Adrenal gland (tissue), 19 donors: ENCODE measurements around the gene SWT1. TPM values are rescaled to one million over a fixed set of nuclear protein-coding genes. Genes with fewer than 3 reads are reported as not detected.

Source experiments
- DNase-seq, 7 donors: peaks; one replicate each; pipeline ENCODE4 v3.0.0-alpha.2; 2019 to 2020
- H3K27ac ChIP-seq, 5 donors: fragments of 200-600 bp; sonication (generic) in 4 of 5; 1 replicate in 3 of 5; 2 replicates in 2 of 5; pipeline versions ENCODE4 v1.5.1 to v1.8.0; 2016 to 2020; ENCODE audit warnings: mild to moderate bottlenecking in 1 of 5
- H3K27me3 ChIP-seq: fragments of 200-600 bp; 2 replicates; pipeline ENCODE4 v1.8.0; 2021
- H3K36me3 ChIP-seq, 2 donors: fragments of 200-600 bp; replicated peaks in 1 of 2; 1 replicate in 1 of 2; 2 replicates in 1 of 2; pipeline versions ENCODE4 v1.5.1 to v1.8.0; 2018 to 2022
- H3K4me1 ChIP-seq, 2 donors: fragments of 200-600 bp; replicated peaks in 1 of 2; 1 replicate in 1 of 2; 2 replicates in 1 of 2; pipeline versions ENCODE4 v1.5.1 to v1.8.0; 2018 to 2021
- H3K4me3 ChIP-seq, 4 donors: fragments of 200-600 bp; sonication (generic) in 3 of 4; one replicate each; pipeline ENCODE4 v1.5.1; 2016 to 2018
- H3K9me3 ChIP-seq, 3 donors: fragments of 200-600 bp; sonication (generic) in 1 of 3; replicated peaks in 1 of 3; 1 replicate in 2 of 3; 2 replicates in 1 of 3; pipeline versions ENCODE4 v1.5.1 to v1.8.0; 2016 to 2021
- CTCF ChIP-seq, 6 experiments: fragments of 450-650 bp in 4 of 6; fragments of 200-600 bp in 2 of 6; sonication (generic) in 1 of 6; IDR thresholded peaks; 1 replicate in 5 of 6; 2 replicates in 1 of 6; pipeline versions ENCODE4 v1.5.1 to v1.8.0; 2016 to 2021; ENCODE audit warnings: antibody characterized with exemption in 6 of 6, mild to moderate bottlenecking in 2 of 6, moderate library complexity in 1 of 6
- POLR2A ChIP-seq, 2 donors: fragments of 450-650 bp; IDR thresholded peaks; one replicate each; pipeline ENCODE4 v1.6.1; 2017; ENCODE audit warnings: antibody characterized with exemption in 2 of 2, mild to moderate bottlenecking in 2 of 2, moderate library complexity in 1 of 2
- WGBS, 4 donors: extraction: QIAGEN DNeasy Blood & Tissue Kit in 2 of 4; methylation state at CpG; one replicate each; pipeline versions ENCODE4 v1.1.5 to v1.1.7; 2013 to 2017; 5-methylcytosine and 5-hydroxymethylcytosine counted together
- intact Hi-C, 2 donors: fragments of 100-400 bp; cut with DNase I; formaldehyde crosslinking; loops; one replicate each; pipeline versions ENCODE4 v1.14.1 to v1.15.0; 2022 to 2023
- long read RNA-seq, 10 donors: library from polyadenylated mRNA in 3 of 10; unstranded in 2 of 10; stranded (forward) in 1 of 10; transcript quantifications; one replicate each; pipeline ENCODE4 v2.0.0 and lab custom pipeline, GENCODE V29; 2021 to 2026
- polyA plus RNA-seq, 3 donors: library from polyadenylated mRNA; stranded (reverse); fragments of 200-250 nt in 2 of 3; fragments of 350-450 nt in 1 of 3; fragmentation: Illumina TruSeq in 1 of 3; extraction: RNeasy Lipid Tissue Mini Kit (QIAGEN cat#74804) in 1 of 3; gene quantifications; one replicate each; pipeline ENCODE4 v1.2.3, GENCODE V29; 2013 to 2014
- total RNA-seq, 9 donors: library from RNA; depleted of rRNA in 4 of 9; stranded (reverse); fragments of >200 nt in 4 of 9; fragments of 120-200 nt in 1 of 9; fragmentation: NEBNext Ultra II Directional in 1 of 9; extraction: Animal tissue kit (Norgen Biotek cat#: 25700) in 1 of 9; gene quantifications; one replicate each; pipeline versions ENCODE4 v1.1.0 to v1.2.4, GENCODE V29; 2013 to 2023
- donor health status: healthy with polysubstance abuse.
- donor health status: Bipolar disorder and iron deficiency.
- donor health status: DM: yes; HTN: yes; CAD: no.
- donor health status: DM: no; HTN: no; CAD: no.
- donor health status: DM: no; HTN: no; CAD: no.
- donor health status: DM: yes; HTN: yes; CAD: no.

Gene SWT1
- total RNA-seq, result 10 to 100 TPM in 1 of 9 donors, 1 to 10 TPM in 8; 2.9 to 11.0 (median 6.3) TPM
- 1 to 10 TPM; 1.9 to 4.9 (median 1.9) TPM for polyA plus RNA-seq
- long read RNA-seq, donor 1, partial matches to known transcripts, result 0 of 1 reads
- long read RNA-seq, donor 1, other reads (novel, unspliced or antisense), result 0 of 1 reads
- long read RNA-seq, donor 2, result 0 reads
- long read RNA-seq, donor 3, partial matches to known transcripts, result 83 of 97 reads
- long read RNA-seq, donor 3, other reads (novel, unspliced or antisense), result 14 of 97 reads
- long read RNA-seq, donor 4, partial matches to known transcripts, result 0 of 2 reads
- long read RNA-seq, donor 4, other reads (novel, unspliced or antisense), result 2 of 2 reads
- long read RNA-seq, donor 5, partial matches to known transcripts, result 3 of 7 reads
- long read RNA-seq, donor 5, other reads (novel, unspliced or antisense), result 4 of 7 reads
- long read RNA-seq, donor 6, partial matches to known transcripts, result 1 of 3 reads
- long read RNA-seq, donor 6, other reads (novel, unspliced or antisense), result 2 of 3 reads
- long read RNA-seq, donor 7, result 0 reads
- long read RNA-seq, donor 8, result 0 reads
- long read RNA-seq, donor 9, partial matches to known transcripts, result 5 of 6 reads
- long read RNA-seq, donor 9, other reads (novel, unspliced or antisense), result 0 of 6 reads
- long read RNA-seq, donor 10, result 0 reads

- peak; percentile 96 to 99 for TF ChIP-seq POLR2A (IDR thresholded peaks at IDR 0.05)
- TF ChIP-seq CTCF (IDR thresholded peaks at IDR 0.05), result no peak
- Histone ChIP-seq H3K4me1 (peaks cover 13 to 43% of the 10 kb centered on the region in 2 donors), H3K9me3 (no peaks in the 10 kb centered on the region), H3K36me3 (no peaks in the 10 kb centered on the region), H3K4me3 (peak within 1 kb of the TSS; percentile 91 to 98 (median 94)), H3K27ac (peak within 1 kb of the TSS; percentile 98 to 100 (median 99)), H3K27me3 (no peaks in the 10 kb centered on the region)
- intact Hi-C loops, result loop anchor here in 1 of 2 donors (10.0 kb wide), 1 partner anchor 352 kb away; no protein-coding TSS in a partner anchor
- 0% methylated on average over 24 to 63 of the region's 63 CpGs for WGBS, 4 donors
- peak; percentile 99 to 100 (median 100) for DNase-seq
Observed at GRCh38 chr1:185156854-185157598, at the start of gene SWT1, which contains the start of gene TRMT1L. TSS of gene SWT1 (plus strand) at chr1:185157167. CDS start at chr1:185160842, 3,675 bp downstream. TSS of gene TRMT1L (minus strand) at chr1:185156953. CDS start at chr1:185156712, 241 bp downstream.

GRCh38 chr1:185108321-185108720, 48.6 kb upstream of the SWT1 start:
- Histone ChIP-seq H3K4me1 (no peaks in the 10 kb centered on the region), H3K9me3 (peaks cover 0 to 11% (median 2%) of the 10 kb centered on the region in 3 donors), H3K4me3 (no peak overlapping the region), H3K27me3 (no peaks in the 10 kb centered on the region), H3K27ac (no peak overlapping the region), H3K36me3 (no peaks in the 10 kb centered on the region)
- intact Hi-C loops, result no loop called here
- TF ChIP-seq CTCF (IDR thresholded peaks at IDR 0.05), result no peak
- no peak for TF ChIP-seq POLR2A (IDR thresholded peaks at IDR 0.05)
- DNase-seq, result no peak

- H3K9me3 ChIP-seq, result peaks cover 0 to 11% (median 2%) of the 10 kb centered on the region in 3 donors
- no peaks in the 10 kb centered on the region for H3K36me3 ChIP-seq
- H3K4me3 ChIP-seq, result no peak overlapping the region
- no peak for TF ChIP-seq POLR2A (IDR thresholded peaks at IDR 0.05)
- TF ChIP-seq CTCF (IDR thresholded peaks at IDR 0.05), result no peak
- intact Hi-C loops, result no loop called here
- no peaks in the 10 kb centered on the region for H3K4me1 ChIP-seq
- no peak overlapping the region for H3K27ac ChIP-seq
- H3K27me3 ChIP-seq, result no peaks in the 10 kb centered on the region
- no peak for DNase-seq
Observed at GRCh38 chr1:185110145-185110544, 46.8 kb upstream of the SWT1 start.

GRCh38 chr1:185111873-185112272, 45.1 kb upstream of the SWT1 start:
- no peaks in the 10 kb centered on the region for H3K27me3 ChIP-seq
- H3K27ac ChIP-seq, result no peak overlapping the region
- H3K4me3 ChIP-seq, result no peak overlapping the region
- no peaks in the 10 kb centered on the region for H3K4me1 ChIP-seq
- no peak for DNase-seq
- TF ChIP-seq POLR2A (IDR thresholded peaks at IDR 0.05) (no peak), CTCF (IDR thresholded peaks at IDR 0.05) (no peak)
- peaks cover 0 to 11% (median 2%) of the 10 kb centered on the region in 3 donors for H3K9me3 ChIP-seq
- intact Hi-C loops, result no loop called here
- H3K36me3 ChIP-seq, result no peaks in the 10 kb centered on the region
